ENCODE data around the gene NDUFAF7. TPM values are rescaled to one million over a fixed set of nuclear protein-coding genes. Genes with fewer than 3 reads are reported as not detected.

The NDUFAF7 gene
- total and polyA plus RNA-seq, 10 of the 15 experiments (the other 5 are each of a cell fraction or from before 2014, with no cell fraction given), result 16.6 to 39.5 (median 24.3) TPM

DNA sequence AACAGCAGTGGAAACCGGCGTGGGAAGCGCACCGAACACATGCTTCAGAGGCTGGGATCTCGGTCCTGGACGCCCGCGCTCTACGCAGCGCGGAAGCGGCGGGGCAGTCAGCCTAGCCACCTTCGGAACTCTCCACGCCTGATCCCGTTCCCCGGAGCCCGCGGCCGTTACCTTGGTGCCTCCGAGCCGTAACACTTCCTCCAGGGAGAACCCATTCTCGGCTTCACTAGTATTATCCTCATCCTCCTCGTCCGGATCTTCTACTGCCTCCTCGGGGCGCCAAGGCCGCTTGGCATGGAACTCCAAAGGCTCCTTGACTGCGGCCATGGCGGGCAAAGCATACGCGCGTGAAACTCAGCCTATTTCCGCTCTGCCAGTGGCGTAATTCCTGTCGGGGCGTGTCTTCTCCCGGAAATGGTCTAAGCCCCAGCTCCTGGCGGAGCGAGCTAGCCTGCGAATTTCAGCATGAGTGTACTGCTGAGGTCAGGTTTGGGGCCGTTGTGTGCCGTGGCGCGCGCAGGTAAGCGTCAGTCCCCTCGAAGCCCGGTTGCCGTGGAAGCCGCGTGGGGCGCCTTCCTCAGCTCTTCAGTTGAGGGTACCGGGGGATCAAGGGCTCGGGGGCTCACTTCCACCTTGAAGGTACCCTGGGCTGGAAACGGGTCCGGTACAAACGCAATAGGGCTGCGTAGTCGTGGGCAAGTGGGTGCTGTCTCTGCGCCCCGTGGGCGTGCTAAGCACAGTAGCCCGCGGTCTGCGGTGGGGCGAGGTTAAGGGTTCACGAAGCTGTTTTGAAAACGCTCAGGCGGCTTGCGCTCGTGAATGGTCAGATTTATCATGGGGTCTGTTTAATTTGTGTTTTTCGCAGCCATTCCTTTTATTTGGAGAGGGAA is at the start of gene NDUFAF7, which contains the start of gene CEBPZ (continued):
- TF ChIP-seq, protein P1, sequence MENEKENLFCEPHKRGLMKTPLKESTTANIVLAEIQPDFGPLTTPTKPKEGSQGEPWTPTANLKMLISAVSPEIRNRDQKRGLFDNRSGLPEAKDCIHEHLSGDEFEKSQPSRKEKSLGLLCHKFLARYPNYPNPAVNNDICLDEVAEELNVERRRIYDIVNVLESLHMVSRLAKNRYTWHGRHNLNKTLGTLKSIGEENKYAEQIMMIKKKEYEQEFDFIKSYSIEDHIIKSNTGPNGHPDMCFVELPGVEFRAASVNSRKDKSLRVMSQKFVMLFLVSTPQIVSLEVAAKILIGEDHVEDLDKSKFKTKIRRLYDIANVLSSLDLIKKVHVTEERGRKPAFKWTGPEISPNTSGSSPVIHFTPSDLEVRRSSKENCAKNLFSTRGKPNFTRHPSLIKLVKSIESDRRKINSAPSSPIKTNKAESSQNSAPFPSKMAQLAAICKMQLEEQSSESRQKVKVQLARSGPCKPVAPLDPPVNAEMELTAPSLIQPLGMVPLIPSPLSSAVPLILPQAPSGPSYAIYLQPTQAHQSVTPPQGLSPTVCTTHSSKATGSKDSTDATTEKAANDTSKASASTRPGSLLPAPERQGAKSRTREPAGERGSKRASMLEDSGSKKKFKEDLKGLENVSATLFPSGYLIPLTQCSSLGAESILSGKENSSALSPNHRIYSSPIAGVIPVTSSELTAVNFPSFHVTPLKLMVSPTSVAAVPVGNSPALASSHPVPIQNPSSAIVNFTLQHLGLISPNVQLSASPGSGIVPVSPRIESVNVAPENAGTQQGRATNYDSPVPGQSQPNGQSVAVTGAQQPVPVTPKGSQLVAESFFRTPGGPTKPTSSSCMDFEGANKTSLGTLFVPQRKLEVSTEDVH (IDR thresholded peaks at IDR 0.05; ENCODE audit: low read depth, partially characterized antibody), result no peak
- TF ChIP-seq NFIC (IDR thresholded peaks at IDR 0.05; ENCODE audit: low read depth, low read length) (no peak), MTA3 (IDR thresholded peaks at IDR 0.05; ENCODE audit: borderline replicate concordance, low read length) (no peak), IRF4 (IDR thresholded peaks at IDR 0.05; ENCODE audit: low read depth, low read length) (no peak), HCFC1 (IDR thresholded peaks at IDR 0.05; ENCODE audit: low read length) (peak; percentile 59), ZNF274 (IDR thresholded peaks at IDR 0.05; ENCODE audit: insufficient read depth, insufficient read length) (no peak), ESRRA (IDR thresholded peaks at IDR 0.05; ENCODE audit: low read length) (peak; percentile 62; the same call in 1 of the 2 replicates), ZNF24 (IDR thresholded peaks at IDR 0.05) (no peak)
- TF ChIP-seq, protein P2, sequence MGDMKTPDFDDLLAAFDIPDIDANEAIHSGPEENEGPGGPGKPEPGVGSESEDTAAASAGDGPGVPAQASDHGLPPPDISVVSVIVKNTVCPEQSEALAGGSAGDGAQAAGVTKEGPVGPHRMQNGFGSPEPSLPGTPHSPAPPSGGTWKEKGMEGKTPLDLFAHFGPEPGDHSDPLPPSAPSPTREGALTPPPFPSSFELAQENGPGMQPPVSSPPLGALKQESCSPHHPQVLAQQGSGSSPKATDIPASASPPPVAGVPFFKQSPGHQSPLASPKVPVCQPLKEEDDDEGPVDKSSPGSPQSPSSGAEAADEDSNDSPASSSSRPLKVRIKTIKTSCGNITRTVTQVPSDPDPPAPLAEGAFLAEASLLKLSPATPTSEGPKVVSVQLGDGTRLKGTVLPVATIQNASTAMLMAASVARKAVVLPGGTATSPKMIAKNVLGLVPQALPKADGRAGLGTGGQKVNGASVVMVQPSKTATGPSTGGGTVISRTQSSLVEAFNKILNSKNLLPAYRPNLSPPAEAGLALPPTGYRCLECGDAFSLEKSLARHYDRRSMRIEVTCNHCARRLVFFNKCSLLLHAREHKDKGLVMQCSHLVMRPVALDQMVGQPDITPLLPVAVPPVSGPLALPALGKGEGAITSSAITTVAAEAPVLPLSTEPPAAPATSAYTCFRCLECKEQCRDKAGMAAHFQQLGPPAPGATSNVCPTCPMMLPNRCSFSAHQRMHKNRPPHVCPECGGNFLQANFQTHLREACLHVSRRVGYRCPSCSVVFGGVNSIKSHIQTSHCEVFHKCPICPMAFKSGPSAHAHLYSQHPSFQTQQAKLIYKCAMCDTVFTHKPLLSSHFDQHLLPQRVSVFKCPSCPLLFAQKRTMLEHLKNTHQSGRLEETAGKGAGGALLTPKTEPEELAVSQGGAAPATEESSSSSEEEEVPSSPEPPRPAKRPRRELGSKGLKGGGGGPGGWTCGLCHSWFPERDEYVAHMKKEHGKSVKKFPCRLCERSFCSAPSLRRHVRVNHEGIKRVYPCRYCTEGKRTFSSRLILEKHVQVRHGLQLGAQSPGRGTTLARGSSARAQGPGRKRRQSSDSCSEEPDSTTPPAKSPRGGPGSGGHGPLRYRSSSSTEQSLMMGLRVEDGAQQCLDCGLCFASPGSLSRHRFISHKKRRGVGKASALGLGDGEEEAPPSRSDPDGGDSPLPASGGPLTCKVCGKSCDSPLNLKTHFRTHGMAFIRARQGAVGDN (IDR thresholded peaks at IDR 0.05), result peak; percentile 89
- TF ChIP-seq, protein P3, sequence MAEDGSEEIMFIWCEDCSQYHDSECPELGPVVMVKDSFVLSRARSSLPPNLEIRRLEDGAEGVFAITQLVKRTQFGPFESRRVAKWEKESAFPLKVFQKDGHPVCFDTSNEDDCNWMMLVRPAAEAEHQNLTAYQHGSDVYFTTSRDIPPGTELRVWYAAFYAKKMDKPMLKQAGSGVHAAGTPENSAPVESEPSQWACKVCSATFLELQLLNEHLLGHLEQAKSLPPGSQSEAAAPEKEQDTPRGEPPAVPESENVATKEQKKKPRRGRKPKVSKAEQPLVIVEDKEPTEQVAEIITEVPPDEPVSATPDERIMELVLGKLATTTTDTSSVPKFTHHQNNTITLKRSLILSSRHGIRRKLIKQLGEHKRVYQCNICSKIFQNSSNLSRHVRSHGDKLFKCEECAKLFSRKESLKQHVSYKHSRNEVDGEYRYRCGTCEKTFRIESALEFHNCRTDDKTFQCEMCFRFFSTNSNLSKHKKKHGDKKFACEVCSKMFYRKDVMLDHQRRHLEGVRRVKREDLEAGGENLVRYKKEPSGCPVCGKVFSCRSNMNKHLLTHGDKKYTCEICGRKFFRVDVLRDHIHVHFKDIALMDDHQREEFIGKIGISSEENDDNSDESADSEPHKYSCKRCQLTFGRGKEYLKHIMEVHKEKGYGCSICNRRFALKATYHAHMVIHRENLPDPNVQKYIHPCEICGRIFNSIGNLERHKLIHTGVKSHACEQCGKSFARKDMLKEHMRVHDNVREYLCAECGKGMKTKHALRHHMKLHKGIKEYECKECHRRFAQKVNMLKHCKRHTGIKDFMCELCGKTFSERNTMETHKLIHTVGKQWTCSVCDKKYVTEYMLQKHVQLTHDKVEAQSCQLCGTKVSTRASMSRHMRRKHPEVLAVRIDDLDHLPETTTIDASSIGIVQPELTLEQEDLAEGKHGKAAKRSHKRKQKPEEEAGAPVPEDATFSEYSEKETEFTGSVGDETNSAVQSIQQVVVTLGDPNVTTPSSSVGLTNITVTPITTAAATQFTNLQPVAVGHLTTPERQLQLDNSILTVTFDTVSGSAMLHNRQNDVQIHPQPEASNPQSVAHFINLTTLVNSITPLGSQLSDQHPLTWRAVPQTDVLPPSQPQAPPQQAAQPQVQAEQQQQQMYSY (CRISPR knock-in tag; IDR thresholded peaks at IDR 0.05), result no peak
